Ascending aorta (tissue), 2 donors: Measurements from ENCODE around the gene TUBB2B. TPM values are rescaled to one million over a fixed set of nuclear protein-coding genes. Genes with fewer than 3 reads are reported as not detected.

ENCODE experiments used
- DNase-seq, 2 donors: peaks; one replicate each; pipeline ENCODE4 v3.0.0-alpha.2; 2019; ENCODE audit warnings: low spot score in 2 of 2
- H3K27ac ChIP-seq, 2 donors: fragments of 200-600 bp; sonication (generic); one replicate each; pipeline ENCODE4 v1.5.1; 2016 to 2017; ENCODE audit warnings: mild to moderate bottlenecking in 1 of 2
- H3K27me3 ChIP-seq: fragments of 200-600 bp; sonication (generic); one replicate; pipeline ENCODE4 v1.5.1; 2017
- H3K36me3 ChIP-seq, 2 donors: fragments of 200-600 bp; sonication (generic); one replicate each; pipeline ENCODE4 v1.5.1; 2016
- H3K4me1 ChIP-seq, 2 donors: fragments of 200-600 bp; sonication (generic); one replicate each; pipeline ENCODE4 v1.5.1; 2016 to 2017; ENCODE audit warnings: mild to moderate bottlenecking in 1 of 2
- H3K4me3 ChIP-seq, 2 donors: fragments of 200-600 bp; sonication (generic); one replicate each; pipeline ENCODE4 v1.5.1; 2016 to 2017; ENCODE audit warnings: mild to moderate bottlenecking in 1 of 2
- H3K9me3 ChIP-seq, 2 donors: fragments of 200-600 bp; sonication (generic); one replicate each; pipeline ENCODE4 v1.5.1; 2016
- CTCF ChIP-seq, 3 experiments: fragments of 200-600 bp in 2 of 3; fragments of 450-650 bp in 1 of 3; sonication (generic) in 2 of 3; IDR thresholded peaks; one replicate each; pipeline ENCODE4 v1.5.1; 2016 to 2019; ENCODE audit warnings: antibody characterized with exemption in 3 of 3, mild to moderate bottlenecking in 1 of 3, moderate library complexity in 1 of 3
- intact Hi-C: fragments of 100-400 bp; cut with DNase I; formaldehyde crosslinking; loops from one replicate; pipeline ENCODE4 v1.15.1; 2023
- total RNA-seq: library from RNA; depleted of rRNA; stranded (reverse); fragments of >200 nt; gene quantifications from one replicate; pipeline ENCODE4 v1.1.0, GENCODE V29; 2016

TUBB2B gene
- total RNA-seq, 1 donor from 2014 or later, result not detected

DNA sequence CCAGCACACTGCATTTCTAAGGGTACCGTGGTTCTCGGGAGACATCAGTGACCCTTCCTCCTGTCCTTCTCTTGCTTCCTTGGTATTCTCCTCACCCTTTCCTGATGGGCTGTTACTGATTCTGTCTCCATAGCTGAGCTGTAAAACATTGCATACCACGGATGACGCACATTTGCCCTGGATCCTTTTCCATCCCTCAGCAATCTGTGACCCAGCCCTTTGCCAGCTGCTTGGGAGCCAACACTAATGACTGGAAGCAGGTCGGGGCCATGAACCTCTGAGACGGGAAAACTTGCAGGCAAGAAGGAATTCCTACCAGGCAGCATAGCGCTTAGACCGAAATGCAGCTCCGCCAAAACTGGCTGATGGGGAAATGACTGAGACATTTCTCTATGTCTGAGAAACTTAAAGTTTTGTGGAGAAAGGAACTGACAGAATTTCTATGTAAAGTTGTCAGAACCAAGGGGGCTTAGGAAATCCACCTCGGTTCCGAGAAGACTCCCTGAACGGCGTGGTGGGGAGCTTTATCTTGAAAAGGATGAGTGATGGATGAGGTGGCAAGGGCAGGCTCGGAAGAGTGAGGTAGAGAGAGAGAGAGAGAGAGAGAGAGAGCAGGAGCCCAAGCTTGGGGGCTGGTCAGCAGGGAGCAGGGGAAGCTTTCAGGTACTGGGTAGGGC is 19.2 kb downstream of the TUBB2B start:
- Histone ChIP-seq H3K9me3 (peaks cover 0 to 8% of the 10 kb centered on the region in 2 donors), H3K27me3 (no peaks in the 10 kb centered on the region), H3K4me1 (peaks cover 3 to 27% of the 10 kb centered on the region in 2 donors), H3K27ac (peak overlapping the region; percentile 14 to 32), H3K4me3 (peak overlapping the region in 1 of 2 donors; percentile 13), H3K36me3 (no peaks in the 10 kb centered on the region)
- intact Hi-C loops, result loop anchor here (2.0 kb wide), 1 partner anchor 51 kb away; the partner anchor contains the start of gene TUBB2A
- DNase-seq, result peak; percentile 40 to 95
- no peak for TF ChIP-seq CTCF (IDR thresholded peaks at IDR 0.05)

- peaks cover 0 to 8% of the 10 kb centered on the region in 2 donors for H3K9me3 ChIP-seq
- no peak for DNase-seq
- intact Hi-C loops, result no loop called here
- no peak overlapping the region for H3K27ac ChIP-seq
- H3K4me3 ChIP-seq, result no peak overlapping the region
- TF ChIP-seq CTCF (IDR thresholded peaks at IDR 0.05), result no peak
- H3K4me1 ChIP-seq, result peaks cover 3 to 22% of the 10 kb centered on the region in 2 donors
- no peaks in the 10 kb centered on the region for H3K36me3 ChIP-seq
- no peaks in the 10 kb centered on the region for H3K27me3 ChIP-seq
Observed at GRCh38 chr6:3206339-3207015, 21.0 kb downstream of the TUBB2B start.

- H3K4me1 ChIP-seq, result peaks cover 3 to 16% of the 10 kb centered on the region in 2 donors
- H3K27ac ChIP-seq, result no peak overlapping the region
- peaks cover 0 to 8% of the 10 kb centered on the region in 2 donors for H3K9me3 ChIP-seq
- no peak overlapping the region for H3K4me3 ChIP-seq
- no peak for TF ChIP-seq CTCF (IDR thresholded peaks at IDR 0.05)
- H3K27me3 ChIP-seq, result no peaks in the 10 kb centered on the region
- no peak for DNase-seq
- intact Hi-C loops, result no loop called here
- no peaks in the 10 kb centered on the region for H3K36me3 ChIP-seq
Observed at GRCh38 chr6:3205913-3206312, 21.5 kb downstream of the TUBB2B start.

DNA sequence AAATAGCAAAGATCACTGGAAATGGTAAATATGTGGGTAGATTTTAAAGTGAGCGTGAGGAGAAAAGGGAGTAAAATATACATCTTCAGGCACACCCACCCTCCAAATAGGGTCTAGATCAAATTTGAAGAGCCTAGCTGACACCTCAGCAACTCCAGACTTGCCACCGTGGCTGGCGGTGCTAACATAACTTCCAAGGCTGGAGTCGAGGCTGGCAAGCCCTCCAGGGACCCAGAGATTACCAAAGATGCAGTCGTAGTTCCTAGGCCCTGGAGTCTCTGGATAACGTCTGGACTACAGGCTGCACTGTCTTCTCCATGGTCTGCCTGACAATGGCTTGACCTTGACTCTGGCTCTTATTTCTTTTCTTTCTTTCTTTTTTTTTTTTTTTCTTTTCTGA is 22.5 kb downstream of the TUBB2B start:
- H3K36me3 ChIP-seq, result no peaks in the 10 kb centered on the region
- no peak overlapping the region for H3K4me3 ChIP-seq
- no peak for TF ChIP-seq CTCF (IDR thresholded peaks at IDR 0.05)
- intact Hi-C loops, result no loop called here
- DNase-seq, result no peak
- peaks cover 3 to 13% of the 10 kb centered on the region in 2 donors for H3K4me1 ChIP-seq
- no peak overlapping the region for H3K27ac ChIP-seq
- H3K27me3 ChIP-seq, result no peaks in the 10 kb centered on the region
- peaks cover 0 to 8% of the 10 kb centered on the region in 2 donors for H3K9me3 ChIP-seq

DNA sequence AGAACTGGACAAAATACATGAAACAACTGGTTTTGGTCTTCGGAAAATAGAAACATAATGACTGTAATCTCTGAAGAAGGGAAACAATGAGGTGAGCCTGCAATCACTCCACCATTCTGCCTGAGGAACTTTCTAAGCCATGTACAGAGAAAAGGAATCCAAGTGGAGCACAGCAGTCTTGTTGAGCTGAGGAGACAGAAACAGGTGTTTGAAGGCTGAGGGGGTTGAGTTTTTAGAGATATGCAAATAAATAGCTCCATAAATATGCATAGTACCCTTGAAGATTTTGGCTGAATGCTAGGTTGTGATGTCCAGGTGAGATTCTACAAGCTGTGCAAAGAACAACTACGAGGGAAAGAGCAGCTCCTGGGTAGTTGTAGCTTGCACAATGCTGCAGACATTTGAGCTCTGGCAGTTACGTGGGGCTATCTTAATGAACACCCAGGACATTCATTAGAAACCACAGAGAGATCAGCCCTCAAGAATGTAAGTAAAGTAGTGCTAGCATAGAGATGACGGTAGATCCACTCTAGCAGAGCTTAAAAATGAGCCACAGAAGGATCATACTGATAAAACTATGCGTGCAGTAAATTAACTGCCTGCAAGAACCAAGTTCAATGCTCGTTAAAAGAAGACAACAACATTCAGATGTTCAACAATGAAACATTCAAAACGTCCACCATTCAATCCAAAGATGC is 24.3 kb downstream of the TUBB2B start:
- H3K4me3 ChIP-seq, result no peak overlapping the region
- TF ChIP-seq CTCF (IDR thresholded peaks at IDR 0.05), result no peak

More for the DNA sequence above, 24.3 kb downstream of the TUBB2B start:
- Histone ChIP-seq H3K27ac (no peak overlapping the region), H3K9me3 (peaks cover 0 to 8% of the 10 kb centered on the region in 2 donors), H3K27me3 (no peaks in the 10 kb centered on the region), H3K4me1 (peaks cover 3 to 5% of the 10 kb centered on the region in 2 donors), H3K36me3 (no peaks in the 10 kb centered on the region)
- DNase-seq, result no peak
- intact Hi-C loops, result no loop called here
